HG02840 (cell line): ENCODE results near the gene ARGFX.
A peak's percentile ranks its signal among the peaks of the same experiment; 100 is the strongest.
"Not testable (repeated sequence)": the region's sequence is repeated elsewhere in the genome, so short reads cannot be mapped to it uniquely, and the experiment has no call there.

ENCODE experiments used
- ATAC-seq: cut with Tn5 transposase; IDR thresholded peaks from one replicate; pipeline ENCODE4 v1.9.1; 2021; ENCODE audit warnings: mild to moderate bottlenecking, moderate library complexity, moderate number of reproducible peaks; ENCODE audit not compliant: unreplicated experiment, low FRiP score

ARGFX gene

GRCh38 chr3:121567649-121568048, at the start of gene ARGFX:
Gene ARGFX, plus strand, starts transcription at chr3:121567949. Its CDS starts 2,765 bp downstream, at chr3:121570714.
- no peak for ATAC-seq

DNA sequence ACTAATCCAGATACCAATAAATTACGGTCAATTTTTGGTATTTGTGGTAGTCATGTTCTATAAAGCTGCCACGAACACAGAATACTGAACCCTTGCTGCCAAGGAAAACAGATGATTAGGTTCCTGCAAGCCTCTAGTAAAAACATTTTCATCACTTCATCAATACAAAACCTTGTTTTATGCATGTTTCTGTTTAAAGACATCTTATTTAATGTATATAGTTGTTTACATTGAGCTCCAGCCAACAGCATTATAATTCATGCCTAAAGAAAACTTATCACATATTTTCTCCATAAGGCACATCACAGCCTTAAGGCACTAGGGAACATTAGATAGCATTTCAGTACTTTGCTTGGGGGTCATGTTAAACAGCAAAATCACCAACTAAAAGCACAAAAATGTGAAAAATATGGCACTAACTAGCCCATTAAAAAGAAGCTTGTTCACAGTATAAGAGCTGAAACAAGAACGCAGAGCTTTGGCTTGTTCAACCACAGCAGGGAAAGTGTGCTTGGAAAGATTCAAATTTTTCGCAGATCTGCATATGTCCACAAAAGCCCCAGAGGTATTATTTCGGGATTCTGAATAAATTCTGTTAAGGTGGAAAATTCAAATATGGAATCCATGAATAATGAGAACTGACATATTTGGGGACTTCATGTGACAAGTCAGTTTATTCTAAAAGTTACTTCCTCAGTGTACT, 49.6 kb upstream of the ARGFX start:
- no peak for ATAC-seq

- no peak for ATAC-seq
Measured at GRCh38 chr3:121520510-121520909, 47.2 kb upstream of the ARGFX start.

DNA sequence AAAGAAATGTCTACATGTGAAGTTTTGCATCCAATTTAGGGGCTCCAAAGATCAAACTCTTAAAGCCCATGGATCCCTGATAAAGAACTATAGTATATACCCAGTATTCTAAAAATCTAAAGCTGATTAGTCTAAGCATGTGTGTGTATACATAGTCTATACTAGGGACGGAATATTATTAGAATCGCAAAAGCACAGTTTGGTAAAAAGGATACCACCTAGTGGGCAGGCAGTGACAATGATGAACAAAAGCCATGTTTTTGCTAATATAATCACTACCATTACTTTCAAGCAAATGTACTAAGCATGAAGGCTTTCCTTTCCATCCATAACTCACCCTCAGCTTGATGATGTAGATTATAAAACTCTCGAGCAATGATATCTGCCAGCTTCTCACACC, 38.4 kb upstream of the ARGFX start:
- no peak for ATAC-seq

- ATAC-seq = no peak
Measured at GRCh38 chr3:121531269-121531668, 36.5 kb upstream of the ARGFX start.

DNA sequence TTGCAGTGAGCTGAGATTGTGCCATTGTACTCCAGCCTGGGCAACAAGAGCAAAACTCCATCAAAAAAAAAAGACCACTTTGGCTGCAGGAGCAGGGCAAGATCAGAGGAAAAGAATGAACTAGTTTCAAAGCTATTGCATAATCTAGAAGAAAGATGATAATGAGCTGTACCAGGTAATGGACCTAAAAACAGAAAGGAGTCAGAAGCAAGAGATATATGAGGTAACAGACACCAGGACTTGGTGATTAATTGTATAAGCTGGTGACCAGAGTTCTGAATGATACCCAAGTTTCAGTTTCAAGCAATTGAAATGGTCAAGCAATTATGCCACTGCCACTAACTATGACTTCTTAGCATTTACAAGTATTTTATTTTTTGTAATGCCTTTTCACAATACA, 24.8 kb upstream of the ARGFX start:
- no peak for ATAC-seq

- ATAC-seq = no peak
Measured at GRCh38 chr3:121545049-121545573, 22.6 kb upstream of the ARGFX start.

- peak; percentile 71 for ATAC-seq
Measured at GRCh38 chr3:121545574-121546455, 21.9 kb upstream of the ARGFX start, which contains the start of gene POLQ. Gene POLQ, minus strand, starts transcription at chr3:121545988. Its CDS starts 111 bp downstream, at chr3:121545877.

GRCh38 chr3:121552379-121552778, 15.4 kb upstream of the ARGFX start:
- ATAC-seq = no peak

DNA sequence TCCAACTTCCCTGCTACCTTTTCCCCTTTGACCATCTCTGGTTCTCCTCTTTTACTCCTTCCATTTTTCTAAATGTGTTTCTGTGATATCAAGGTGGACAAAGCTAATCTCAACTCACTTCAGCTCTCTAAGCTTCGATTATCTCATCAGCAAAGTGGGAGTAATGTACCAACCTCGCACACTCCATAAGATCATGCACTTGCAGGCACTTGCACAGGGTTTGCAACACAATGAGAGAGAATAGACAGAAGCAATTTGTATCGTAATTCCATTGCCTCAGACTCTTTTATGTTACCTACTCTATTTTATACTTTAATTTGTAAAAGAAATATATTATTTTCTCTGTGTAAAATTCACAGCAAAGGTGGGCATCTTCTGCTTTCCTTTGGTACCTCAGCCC, 15.0 kb upstream of the ARGFX start:
- ATAC-seq = no peak

DNA sequence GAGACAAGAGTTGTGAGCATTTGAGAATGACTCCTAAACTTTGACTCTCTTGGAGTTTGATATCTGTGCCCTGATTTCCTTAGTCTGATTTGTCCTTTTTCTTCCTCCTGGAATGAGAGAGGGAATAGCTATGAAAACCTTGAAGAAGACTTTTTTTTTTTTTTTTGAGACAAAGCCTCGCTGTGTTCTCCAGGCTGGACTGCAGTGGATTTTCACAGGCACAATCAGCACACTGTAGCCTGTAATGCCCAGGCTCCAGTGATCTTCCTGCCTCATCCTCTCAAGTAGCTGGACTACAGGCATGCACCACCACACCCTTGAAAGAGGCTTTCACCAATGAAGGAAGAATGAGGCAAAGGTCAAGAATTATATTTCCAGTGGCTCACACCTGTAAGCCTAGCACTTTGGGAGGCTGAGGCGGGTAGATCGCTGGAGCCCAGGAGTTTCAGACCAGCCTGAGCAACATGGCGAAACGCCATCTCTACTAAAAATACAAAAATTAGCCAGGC, 10.3 kb upstream of the ARGFX start:
- ATAC-seq = no peak

- ATAC-seq = no peak
Measured at GRCh38 chr3:121562148-121562547, 5.6 kb upstream of the ARGFX start.

DNA sequence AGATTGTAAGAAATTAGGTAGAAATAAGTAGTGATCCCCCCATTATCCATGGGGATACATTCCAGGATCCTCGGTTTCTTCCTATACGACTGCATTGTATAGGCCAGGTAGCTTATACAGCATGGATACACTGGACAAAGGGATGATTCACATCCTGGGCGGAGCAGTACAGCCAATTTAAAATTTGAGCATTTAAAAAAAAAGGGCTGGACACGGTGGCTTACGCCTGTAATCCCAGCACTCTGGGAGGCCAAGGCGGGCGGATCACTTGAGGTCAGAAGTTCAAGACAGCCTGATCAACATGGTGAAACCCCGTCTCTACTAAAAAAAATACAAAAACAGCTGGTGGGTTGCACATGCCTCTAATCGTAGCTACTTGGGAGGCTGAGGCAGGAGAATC, 976 bp upstream of the ARGFX start:
- no peak for ATAC-seq

DNA sequence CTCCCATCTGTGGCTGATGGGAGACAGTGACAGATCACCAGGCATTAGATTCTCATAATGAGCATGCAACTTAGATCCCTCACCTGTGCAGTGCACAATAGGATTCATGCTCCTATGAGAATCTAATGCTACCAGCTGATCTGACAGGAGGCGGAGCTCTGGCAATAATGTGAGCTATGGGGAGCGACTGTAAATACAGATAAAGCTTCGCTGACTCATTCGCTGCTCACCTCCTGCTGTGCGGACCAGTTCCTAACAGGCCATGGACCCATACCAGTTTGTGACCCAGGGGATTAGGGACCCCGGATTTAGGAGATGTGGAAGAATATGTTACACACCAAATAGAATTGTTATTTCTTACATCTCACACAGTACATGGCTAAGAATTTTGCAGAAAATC, 6.7 kb downstream of the ARGFX start:
- no peak for ATAC-seq

- ATAC-seq = no peak
Measured at GRCh38 chr3:121581691-121582090, 13.9 kb downstream of the ARGFX start.

- no peak for ATAC-seq
Measured at GRCh38 chr3:121584418-121584817, 16.7 kb downstream of the ARGFX start.

DNA sequence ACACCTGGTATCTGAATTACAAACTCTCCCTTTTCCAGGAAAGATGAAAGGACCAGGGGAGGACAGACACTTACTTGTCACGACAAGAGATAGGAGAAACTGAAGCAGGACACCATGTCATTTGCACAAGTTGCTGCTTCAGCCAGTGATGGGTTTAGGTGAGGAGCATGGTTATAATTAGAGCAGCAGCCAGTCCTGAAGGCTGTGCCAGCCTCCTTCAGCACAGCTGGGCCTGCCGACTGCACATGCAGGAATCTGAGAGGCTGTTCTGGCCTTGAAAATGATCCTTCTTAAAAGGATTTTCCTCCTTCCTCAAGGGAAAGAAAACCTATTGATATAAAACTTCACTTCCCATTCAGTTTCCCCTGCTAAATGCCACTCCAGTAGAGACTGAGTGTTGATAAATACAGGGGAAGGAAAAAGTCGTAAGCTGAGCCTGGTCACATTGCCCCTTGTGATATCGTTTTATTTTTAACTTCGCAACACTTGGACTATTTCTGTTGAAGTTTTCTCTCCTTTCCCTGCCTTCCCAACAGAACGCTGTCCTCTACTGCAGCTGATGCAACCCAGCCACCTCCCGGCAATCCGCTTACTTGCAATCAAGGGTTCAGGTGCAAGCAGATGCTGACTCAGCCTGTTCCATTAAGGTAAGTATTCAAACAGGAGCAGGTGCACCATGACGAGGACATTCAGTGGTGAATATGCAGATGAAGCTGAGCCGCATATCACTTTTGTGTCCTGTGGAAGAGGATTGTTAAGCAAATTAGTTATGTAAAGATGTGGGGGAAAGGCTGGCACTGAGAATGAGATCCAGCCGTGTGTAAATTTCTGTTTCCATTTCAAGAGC, 25.3 kb downstream of the ARGFX start, which contains the start of gene FBXO40:
Gene FBXO40, plus strand, starts transcription at position 524 of the 847 bp plus-strand sequence. CDS start 27,197 bp downstream, outside the sequence.
- peak; percentile 78 for ATAC-seq

DNA sequence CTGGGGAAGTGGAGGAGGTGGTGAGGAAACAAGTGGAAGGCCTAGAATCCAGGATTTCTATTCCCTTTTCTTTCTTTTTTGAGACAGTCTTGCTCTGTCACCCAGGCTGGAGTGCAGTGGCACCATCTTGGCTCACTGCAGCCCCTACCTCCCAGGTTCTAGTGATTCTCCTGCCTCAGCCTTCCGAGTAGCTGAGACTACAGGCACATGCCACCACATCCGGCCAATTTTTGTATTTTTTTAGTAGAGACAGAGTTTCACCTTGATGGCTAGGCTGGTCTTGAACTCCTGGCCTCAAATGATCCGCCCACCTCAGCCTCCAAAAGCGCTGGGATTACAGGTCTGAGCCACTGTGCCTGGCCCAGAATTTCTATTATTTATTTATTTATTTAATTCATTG, 26.1 kb downstream of the ARGFX start:
- not testable (repeated sequence) for ATAC-seq

- no peak for ATAC-seq
Measured at GRCh38 chr3:121594850-121595249, 27.1 kb downstream of the ARGFX start.

GRCh38 chr3:121595765-121596406, 28.1 kb downstream of the ARGFX start:
- no peak for ATAC-seq
